Eye (tissue), 1 donor: Measurements from ENCODE around the gene TPSG1.
"Not testable (repeated sequence)": the region's sequence is repeated elsewhere in the genome, so short reads cannot be mapped to it uniquely, and the experiment has no call there.

Experiments
- DNase-seq: peaks from one replicate; pipeline ENCODE4 v3.0.0-alpha.2; 2015

Gene TPSG1

DNA sequence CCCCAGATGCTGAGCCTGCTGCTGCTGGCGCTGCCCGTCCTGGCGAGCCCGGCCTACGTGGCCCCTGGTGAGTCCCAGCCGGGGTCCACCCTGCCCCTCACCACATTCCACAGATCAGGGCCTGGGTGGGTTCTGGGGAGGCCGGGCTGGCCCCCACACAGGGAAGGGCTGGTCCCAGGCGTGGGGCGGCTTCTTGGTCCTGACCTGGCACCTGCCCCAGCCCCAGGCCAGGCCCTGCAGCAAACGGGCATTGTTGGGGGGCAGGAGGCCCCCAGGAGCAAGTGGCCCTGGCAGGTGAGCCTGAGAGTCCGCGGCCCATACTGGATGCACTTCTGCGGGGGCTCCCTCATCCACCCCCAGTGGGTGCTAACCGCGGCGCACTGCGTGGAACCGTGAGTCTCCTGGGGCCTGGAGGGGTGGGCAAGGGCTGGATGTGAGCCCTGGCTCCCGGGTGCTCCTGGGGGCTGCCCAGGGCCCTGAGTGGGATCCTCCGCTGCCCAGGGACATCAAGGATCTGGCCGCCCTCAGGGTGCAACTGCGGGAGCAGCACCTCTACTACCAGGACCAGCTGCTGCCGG lies 31.3 kb upstream of the TPSG1 start:
- not testable (repeated sequence) for DNase-seq

DNA sequence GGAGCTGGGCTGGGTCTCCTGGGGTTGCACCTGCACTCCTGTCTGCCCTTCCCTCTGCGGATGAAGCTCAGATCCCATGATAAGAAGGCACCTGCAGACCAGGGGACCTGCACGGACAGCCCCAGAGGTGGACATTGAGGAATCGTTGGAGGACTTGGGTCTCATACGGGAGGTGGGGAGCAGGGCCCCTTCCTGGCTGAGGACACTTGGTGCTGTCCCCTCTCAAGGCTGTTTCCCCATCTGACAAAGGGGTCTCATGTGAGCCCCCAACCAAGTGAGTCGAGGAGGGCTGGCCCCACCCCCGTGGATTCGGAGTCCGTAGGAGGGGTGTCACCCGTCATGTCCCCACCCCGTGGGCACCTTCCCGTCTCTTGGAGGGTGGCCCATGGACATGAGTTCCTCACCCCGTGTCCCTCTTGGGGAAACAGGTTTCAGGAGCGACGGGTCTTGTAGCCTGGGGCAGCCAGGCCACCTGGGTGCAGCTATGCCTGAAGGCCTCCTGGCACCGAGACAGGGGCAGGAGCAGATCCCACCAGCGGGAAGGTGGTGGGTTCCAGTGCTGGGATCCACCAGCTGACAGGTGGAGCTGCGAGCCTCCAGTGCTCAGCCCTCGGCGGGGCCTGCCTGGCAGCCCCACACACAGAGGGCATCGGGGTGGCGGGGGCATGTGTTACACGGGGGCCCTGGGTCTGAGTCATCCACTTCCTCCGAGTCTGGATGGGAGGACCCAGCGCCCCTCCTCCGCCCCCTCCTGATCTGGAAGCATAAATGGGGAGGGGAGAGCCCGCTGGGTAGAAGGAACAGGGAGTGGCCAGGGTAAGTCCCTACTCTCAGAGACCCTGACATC lies 30.4 kb upstream of the TPSG1 start, which contains the start of gene TPSD1:
Gene TPSD1, plus strand, starts transcription at position 794 of the 847 bp plus-strand sequence. CDS start 212 bp downstream, outside the sequence.
- DNase-seq = not testable (repeated sequence)

DNA sequence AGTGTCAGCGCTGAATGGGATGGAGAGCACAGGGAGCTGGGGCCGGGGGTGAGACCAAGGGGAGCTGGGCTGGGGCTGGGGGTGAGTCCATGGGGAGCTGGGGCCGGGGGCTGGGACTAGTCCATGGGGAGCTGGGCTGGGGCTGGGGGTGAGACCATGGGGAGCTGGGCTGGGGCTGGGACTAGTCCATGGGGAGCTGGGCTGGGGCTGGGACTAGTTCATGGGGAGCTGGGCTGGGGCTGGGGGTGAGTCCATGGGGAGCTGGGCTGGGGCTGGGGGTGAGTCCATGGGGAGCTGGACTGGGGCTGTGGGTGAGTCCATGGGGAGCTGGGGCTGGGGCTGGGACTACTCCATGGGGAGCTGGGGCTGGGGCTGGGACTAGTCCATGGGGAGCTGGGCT lies 29.8 kb upstream of the TPSG1 start:
- DNase-seq = not testable (repeated sequence)

DNA sequence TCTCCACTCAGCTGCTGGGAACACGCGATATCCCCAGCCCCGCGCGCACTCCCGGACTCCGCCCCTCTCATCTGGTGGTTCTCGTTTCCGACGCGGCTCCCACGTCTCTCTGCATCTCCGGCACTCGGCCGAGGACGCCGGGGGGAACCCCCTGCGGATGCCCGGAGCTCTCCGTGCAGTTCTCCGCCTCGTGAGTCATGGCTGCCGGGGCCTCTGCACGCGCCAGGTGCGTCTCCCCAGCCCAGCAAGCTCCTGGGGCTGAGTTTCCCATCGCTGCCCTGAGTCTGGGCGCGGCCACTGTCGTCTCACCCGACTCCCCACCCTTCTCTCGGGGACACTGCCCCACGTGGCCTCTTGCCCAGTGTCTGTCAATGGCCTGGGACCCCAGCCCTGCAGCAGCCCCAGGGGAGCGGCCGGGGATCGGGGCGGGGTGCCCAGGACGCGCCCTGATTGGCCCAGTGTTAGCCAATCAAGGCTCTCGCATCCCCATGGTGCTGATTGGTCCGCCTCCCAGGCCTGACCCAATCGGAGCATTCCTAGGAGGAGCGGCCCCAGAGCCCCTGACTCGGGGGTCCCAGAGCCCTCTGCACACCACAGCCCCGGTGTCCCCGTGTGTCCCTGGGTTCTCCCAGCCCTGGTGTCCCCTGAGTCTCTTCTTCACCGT lies 28.8 kb upstream of the TPSG1 start:
- DNase-seq = not testable (repeated sequence)

GRCh38 chr16:1249031-1249755 lies 24.1 kb upstream of the TPSG1 start:
- not testable (repeated sequence) for DNase-seq

DNA sequence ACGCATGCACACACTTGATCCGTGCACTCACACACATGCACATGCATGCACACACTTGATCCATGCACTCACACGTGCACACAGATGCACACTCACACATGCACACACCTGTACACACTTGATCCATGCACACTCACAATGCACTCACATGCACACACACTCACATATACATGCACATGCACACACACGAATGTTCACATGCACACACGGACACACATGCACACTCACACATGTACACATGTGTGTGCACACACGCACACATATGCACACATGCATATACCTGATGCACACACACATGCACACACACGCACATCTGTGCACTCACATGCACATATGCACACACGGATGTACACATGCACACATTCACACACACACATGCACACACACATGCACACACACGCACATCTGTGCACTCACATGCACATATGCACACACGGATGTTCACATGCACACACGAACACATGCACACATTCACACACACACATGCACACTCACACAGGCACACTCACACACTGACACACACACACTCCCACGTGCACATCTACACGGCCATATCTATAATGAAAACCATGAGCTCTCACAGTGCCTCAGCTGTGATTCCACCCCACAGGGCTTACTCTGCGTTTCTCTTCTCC lies 23.0 kb upstream of the TPSG1 start:
- not testable (repeated sequence) for DNase-seq

DNA sequence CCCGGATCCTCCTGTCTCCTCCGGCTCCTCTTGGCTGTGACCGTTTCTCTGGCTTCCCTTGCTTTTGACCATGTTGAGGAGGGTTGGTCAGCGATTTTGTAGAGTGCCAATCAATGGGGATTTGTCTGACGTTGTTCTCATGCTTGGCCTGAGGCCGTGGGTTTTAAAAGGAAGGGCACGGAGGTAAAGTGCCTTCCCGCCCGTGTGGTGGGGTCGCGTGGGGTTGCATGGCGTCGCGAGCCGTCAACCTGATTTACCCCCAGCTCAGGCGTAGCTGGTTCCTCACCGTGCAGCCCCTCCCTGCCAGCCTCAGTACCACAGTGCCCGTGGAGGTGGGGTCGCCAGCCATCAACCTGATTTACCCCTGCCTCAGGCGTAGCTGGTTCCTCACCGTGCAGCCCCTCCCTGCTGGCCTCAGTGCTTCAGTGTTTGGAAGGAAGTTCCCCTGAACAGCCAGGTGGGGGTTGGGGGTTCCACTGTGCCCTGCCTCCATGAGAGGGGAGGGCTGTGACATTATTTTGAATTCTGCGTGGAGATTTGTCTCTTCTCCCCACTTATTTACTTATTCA lies 20.5 kb upstream of the TPSG1 start:
- no peak for DNase-seq

- no peak for DNase-seq
Observed at GRCh38 chr16:1244881-1245280, 19.8 kb upstream of the TPSG1 start.

DNA sequence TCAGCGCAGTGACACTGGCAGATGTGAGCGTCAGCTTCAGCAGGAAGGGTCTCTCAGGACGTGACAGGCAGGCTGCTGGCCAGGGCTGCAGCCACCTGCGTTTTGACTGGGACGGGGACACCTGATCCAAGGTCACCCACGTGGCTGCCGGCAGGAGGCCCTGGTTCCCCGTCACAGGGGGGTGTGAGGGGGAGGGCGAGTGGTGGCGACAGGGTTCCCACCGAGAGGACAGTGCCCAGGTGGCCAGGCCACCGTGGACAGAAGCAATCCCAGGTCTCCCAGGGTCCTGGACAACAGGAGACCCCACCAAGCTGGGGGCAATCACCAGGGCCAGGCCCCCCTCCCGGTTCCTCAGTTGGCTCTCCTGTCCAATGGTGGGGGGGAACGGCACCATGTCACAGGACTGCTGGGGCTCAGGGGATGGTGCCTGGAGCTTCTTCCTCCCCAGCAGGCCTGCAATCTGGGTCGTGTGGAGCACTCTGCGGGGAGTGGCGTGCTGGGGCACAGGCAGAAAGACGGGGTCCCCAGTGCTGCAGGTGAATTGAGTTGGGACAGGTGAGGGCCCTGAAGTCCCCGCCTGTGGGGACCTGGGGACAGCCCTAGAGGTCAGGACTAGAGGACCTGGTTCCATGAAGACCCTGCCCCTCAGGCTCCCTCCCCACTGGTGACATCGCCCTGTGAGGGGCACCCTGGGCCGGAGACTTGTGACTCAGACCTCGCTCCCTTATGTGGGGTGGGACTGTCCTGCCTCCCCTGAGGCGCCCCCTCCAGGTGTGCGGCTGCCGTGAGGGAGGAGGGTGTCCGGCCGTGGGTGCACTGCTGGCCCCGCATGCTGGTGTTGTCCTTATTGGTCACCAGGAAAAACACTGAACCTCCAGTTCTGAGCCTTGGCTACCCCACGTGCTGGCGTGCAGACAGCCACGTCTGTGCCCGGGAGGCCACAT lies 19.1 kb upstream of the TPSG1 start:
- DNase-seq = not testable (repeated sequence)

DNA sequence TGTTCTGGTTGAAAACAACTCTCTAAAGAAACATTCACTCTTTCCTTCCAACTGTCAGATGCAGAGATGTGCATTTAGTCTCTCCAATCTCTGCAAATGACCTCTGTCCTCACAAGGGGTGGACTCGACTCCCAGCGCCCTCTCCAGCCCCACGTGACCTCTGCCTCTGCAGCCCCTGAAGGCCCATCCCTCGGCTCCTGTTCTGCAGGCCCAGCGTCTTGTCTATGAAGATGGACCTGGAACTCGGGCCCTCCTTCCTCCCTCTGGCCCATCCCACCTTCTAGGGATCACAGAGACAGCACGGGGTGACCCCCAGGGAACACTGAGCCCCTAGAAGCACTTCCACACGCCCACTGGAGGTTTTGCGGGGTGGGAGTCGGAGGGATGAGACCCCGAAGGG lies 18.3 kb upstream of the TPSG1 start:
- not testable (repeated sequence) for DNase-seq

GRCh38 chr16:1241081-1241480 lies 16.0 kb upstream of the TPSG1 start:
- not testable (repeated sequence) for DNase-seq

DNA sequence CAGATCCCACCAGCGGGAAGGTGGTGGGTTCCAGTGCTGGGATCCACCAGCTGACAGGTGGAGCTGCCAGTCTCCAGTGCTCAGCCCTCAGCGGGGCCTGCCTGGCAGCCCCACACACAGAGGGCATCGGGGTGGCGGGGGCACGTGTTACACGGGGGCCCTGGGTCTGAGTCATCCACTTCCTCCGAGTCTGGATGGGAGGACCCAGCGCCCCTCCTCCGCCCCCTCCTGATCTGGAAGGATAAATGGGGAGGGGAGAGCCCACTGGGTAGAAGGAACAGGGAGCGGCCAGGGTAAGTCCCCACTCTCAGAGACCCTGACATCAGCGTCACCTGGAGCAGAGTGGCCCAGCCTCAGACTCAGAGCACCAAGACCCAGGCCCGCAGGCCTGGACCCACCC lies 15.4 kb upstream of the TPSG1 start, which contains the start of gene TPSAB1:
Gene TPSAB1, plus strand, starts transcription at position 270 of the 400 bp plus-strand sequence. CDS start 234 bp downstream, outside the sequence.
- DNase-seq = not testable (repeated sequence)

DNA sequence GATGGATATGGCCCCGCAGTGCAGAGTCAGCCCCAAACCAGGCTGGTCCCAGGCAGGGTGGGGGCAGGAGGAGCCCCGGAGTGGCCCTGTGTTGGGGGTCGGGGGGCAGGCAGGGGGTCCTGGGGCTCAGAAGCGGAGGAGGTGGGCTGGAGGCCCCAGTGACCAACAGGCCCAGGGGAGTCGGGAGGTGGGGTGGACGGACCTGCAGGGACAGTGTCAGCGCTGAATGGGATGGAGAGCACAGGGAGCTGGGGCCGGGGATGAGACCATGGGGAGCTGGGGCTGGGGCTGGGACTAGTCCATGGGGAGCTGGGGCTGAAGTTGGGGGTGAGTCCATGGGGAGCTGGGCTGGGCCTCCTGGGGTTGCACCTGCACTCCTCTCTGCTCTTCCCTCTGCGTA lies 14.5 kb upstream of the TPSG1 start:
- not testable (repeated sequence) for DNase-seq

GRCh38 chr16:1238909-1239308 lies 13.8 kb upstream of the TPSG1 start:
- DNase-seq = not testable (repeated sequence)

DNA sequence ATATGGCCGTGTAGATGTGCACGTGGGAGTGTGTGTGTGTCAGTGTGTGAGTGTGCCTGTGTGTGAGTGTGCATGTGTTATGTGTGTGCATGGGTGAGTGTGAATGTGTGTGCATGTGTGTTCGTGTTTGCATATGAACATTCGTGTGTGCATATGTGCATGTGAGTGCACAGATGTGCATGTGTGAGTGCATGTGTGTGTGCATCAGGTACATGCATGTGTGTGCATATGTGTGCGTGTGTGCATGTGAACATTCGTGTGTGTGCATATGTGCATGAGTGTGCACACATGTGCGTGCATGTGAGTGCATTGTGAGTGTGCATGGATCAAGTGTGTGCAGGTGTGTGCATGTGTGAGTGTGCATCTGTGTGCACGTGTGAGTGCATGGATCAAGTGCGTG lies 12.9 kb upstream of the TPSG1 start:
- DNase-seq = no peak

DNA sequence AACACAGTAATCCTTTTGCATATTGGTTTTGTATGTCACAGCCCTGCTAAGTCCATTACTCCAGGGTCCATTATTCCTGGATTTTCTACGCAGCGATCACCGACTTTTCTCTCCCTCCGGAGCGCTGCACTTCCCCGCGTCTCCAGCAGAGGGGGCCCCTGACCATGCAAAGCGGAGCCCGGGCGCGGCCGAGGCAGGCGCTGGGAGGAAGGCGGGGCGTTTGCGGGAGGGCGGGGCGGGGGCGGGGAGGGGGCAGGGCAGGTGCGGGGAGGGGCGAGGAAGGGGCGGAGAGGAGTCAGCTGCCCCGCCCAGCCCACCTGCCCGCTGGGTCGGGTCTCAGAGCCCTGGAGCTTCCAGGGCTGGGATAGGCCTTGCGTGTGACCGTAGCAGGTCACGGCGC lies 11.6 kb upstream of the TPSG1 start:
- not testable (repeated sequence) for DNase-seq

DNA sequence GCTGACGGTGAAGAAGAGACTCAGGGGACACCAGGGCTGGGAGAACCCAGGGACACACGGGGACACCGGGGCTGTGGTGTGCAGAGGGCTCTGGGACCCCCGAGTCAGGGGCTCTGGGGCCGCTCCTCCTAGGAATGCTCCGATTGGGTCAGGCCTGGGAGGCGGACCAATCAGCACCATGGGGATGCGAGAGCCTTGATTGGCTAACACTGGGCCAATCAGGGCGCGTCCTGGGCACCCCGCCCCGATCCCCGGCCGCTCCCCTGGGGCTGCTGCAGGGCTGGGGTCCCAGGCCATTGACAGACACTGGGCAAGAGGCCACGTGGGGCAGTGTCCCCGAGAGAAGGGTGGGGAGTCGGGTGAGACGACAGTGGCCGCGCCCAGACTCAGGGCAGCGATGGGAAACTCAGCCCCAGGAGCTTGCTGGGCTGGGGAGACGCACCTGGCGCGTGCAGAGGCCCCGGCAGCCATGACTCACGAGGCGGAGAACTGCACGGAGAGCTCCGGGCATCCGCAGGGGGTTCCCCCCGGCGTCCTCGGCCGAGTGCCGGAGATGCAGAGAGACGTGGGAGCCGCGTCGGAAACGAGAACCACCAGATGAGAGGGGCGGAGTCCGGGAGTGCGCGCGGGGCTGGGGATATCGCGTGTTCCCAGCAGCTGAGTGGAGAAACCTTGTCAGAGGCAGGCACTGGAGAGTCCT lies 7.1 kb upstream of the TPSG1 start:
- not testable (repeated sequence) for DNase-seq

- DNase-seq = not testable (repeated sequence)
Observed at GRCh38 chr16:1231301-1231700, 6.2 kb upstream of the TPSG1 start.

GRCh38 chr16:1230471-1231212 lies 5.6 kb upstream of the TPSG1 start:
- not testable (repeated sequence) for DNase-seq
